ENCODE measurements around the gene MYD88. TPM values are rescaled to one million over a fixed set of nuclear protein-coding genes. Genes with fewer than 3 reads are reported as not detected.

MYD88 gene
- total RNA-seq, 1 donor: 8.7 TPM

- peak overlapping the region; percentile 21 for H3K27ac ChIP-seq (ENCODE audit: low read depth, low read length)
- no peak overlapping the region for H2AFZ ChIP-seq (ENCODE audit: low read length)
- H3K36me3 ChIP-seq (ENCODE audit: insufficient read depth, low read length): no peaks in the 10 kb centered on the region
- TF ChIP-seq CTCF (IDR thresholded peaks at IDR 0.05; ENCODE audit: extremely low read depth, low read depth, low read length): no peak
- no peak for DNase-seq (ENCODE audit: insufficient read length, low spot score, missing footprints)
- no peak overlapping the region for H3K4me3 ChIP-seq (ENCODE audit: insufficient read depth, low read length)
- H3K9me3 ChIP-seq (ENCODE audit: low read depth, low read length): no peaks in the 10 kb centered on the region
- no peaks in the 10 kb centered on the region for H3K27me3 ChIP-seq (ENCODE audit: insufficient read depth, low read length)
- H3K4me1 ChIP-seq (ENCODE audit: insufficient read depth, low read length): peaks cover 9% of the 10 kb centered on the region
- H4K20me1 ChIP-seq (ENCODE audit: insufficient read depth, low read length): no peaks in the 10 kb centered on the region
- no peaks in the 10 kb centered on the region for H3K79me2 ChIP-seq (ENCODE audit: insufficient read depth, low read length)
- H3K4me2 ChIP-seq (ENCODE audit: insufficient read depth, low read length): no peak overlapping the region
Observed at GRCh38 chr3:38154625-38155255, 16.3 kb downstream of the MYD88 start.

- H3K9me3 ChIP-seq (ENCODE audit: low read depth, low read length): no peaks in the 10 kb centered on the region
- H4K20me1 ChIP-seq (ENCODE audit: insufficient read depth, low read length): no peaks in the 10 kb centered on the region
- H3K27ac ChIP-seq (ENCODE audit: low read depth, low read length): no peak overlapping the region
- no peak for TF ChIP-seq CTCF (IDR thresholded peaks at IDR 0.05; ENCODE audit: extremely low read depth, low read depth, low read length)
- H3K36me3 ChIP-seq (ENCODE audit: insufficient read depth, low read length): no peaks in the 10 kb centered on the region
- no peaks in the 10 kb centered on the region for H3K27me3 ChIP-seq (ENCODE audit: insufficient read depth, low read length)
- H3K4me2 ChIP-seq (ENCODE audit: insufficient read depth, low read length): no peak overlapping the region
- H3K4me3 ChIP-seq (ENCODE audit: insufficient read depth, low read length): no peak overlapping the region
- H3K4me1 ChIP-seq (ENCODE audit: insufficient read depth, low read length): peaks cover 9% of the 10 kb centered on the region
- no peak overlapping the region for H2AFZ ChIP-seq (ENCODE audit: low read length)
- no peaks in the 10 kb centered on the region for H3K79me2 ChIP-seq (ENCODE audit: insufficient read depth, low read length)
- no peak for DNase-seq (ENCODE audit: insufficient read length, low spot score, missing footprints)
Observed at GRCh38 chr3:38155825-38156224, 17.4 kb downstream of the MYD88 start.

- no peak overlapping the region for H2AFZ ChIP-seq (ENCODE audit: low read length)
- no peaks in the 10 kb centered on the region for H3K36me3 ChIP-seq (ENCODE audit: insufficient read depth, low read length)
- no peak for TF ChIP-seq CTCF (IDR thresholded peaks at IDR 0.05; ENCODE audit: extremely low read depth, low read depth, low read length)
- peaks cover 9% of the 10 kb centered on the region for H3K4me1 ChIP-seq (ENCODE audit: insufficient read depth, low read length)
- H3K4me2 ChIP-seq (ENCODE audit: insufficient read depth, low read length): no peak overlapping the region
- no peaks in the 10 kb centered on the region for H3K9me3 ChIP-seq (ENCODE audit: low read depth, low read length)
- no peak for DNase-seq (ENCODE audit: insufficient read length, low spot score, missing footprints)
- H3K27me3 ChIP-seq (ENCODE audit: insufficient read depth, low read length): no peaks in the 10 kb centered on the region
- H3K27ac ChIP-seq (ENCODE audit: low read depth, low read length): no peak overlapping the region
- no peaks in the 10 kb centered on the region for H4K20me1 ChIP-seq (ENCODE audit: insufficient read depth, low read length)
- H3K79me2 ChIP-seq (ENCODE audit: insufficient read depth, low read length): no peaks in the 10 kb centered on the region
- no peak overlapping the region for H3K4me3 ChIP-seq (ENCODE audit: insufficient read depth, low read length)
Observed at GRCh38 chr3:38157117-38157516, 18.7 kb downstream of the MYD88 start.

- H4K20me1 ChIP-seq (ENCODE audit: insufficient read depth, low read length): no peaks in the 10 kb centered on the region
- no peaks in the 10 kb centered on the region for H3K79me2 ChIP-seq (ENCODE audit: insufficient read depth, low read length)
- no peak for DNase-seq (ENCODE audit: insufficient read length, low spot score, missing footprints)
- H3K4me3 ChIP-seq (ENCODE audit: insufficient read depth, low read length): no peak overlapping the region
- H3K9me3 ChIP-seq (ENCODE audit: low read depth, low read length): no peaks in the 10 kb centered on the region
- TF ChIP-seq CTCF (IDR thresholded peaks at IDR 0.05; ENCODE audit: extremely low read depth, low read depth, low read length): no peak
- H3K27me3 ChIP-seq (ENCODE audit: insufficient read depth, low read length): no peaks in the 10 kb centered on the region
- no peak overlapping the region for H3K27ac ChIP-seq (ENCODE audit: low read depth, low read length)
- H3K4me1 ChIP-seq (ENCODE audit: insufficient read depth, low read length): peaks cover 9% of the 10 kb centered on the region
- no peaks in the 10 kb centered on the region for H3K36me3 ChIP-seq (ENCODE audit: insufficient read depth, low read length)
- no peak overlapping the region for H2AFZ ChIP-seq (ENCODE audit: low read length)
- no peak overlapping the region for H3K4me2 ChIP-seq (ENCODE audit: insufficient read depth, low read length)
Observed at GRCh38 chr3:38157595-38157994, 19.1 kb downstream of the MYD88 start.

Data from osteoblast (primary cell).